ENCODE results near the gene NEK1.
"Not testable (repeated sequence)": the region's sequence is repeated elsewhere in the genome, so short reads cannot be mapped to it uniquely, and the experiment has no call there.

GRCh38 chr4:169448935-169449334, 163.4 kb downstream of the NEK1 start:
- TF ChIP-seq CTCF (IDR thresholded peaks at IDR 0.05); POLR2AphosphoS5 (IDR thresholded peaks at IDR 0.05; ENCODE audit: insufficient read depth in 1 of 2, low read depth in 1 of 2); POLR2A (IDR thresholded peaks at IDR 0.05): not testable (repeated sequence)
